HG03135 (cell line): Measurements from ENCODE around the gene MBTPS1.
A peak's percentile ranks its signal among the peaks of the same experiment; 100 is the strongest.

Experiments used
- ATAC-seq: cut with Tn5 transposase; IDR thresholded peaks from one replicate; pipeline ENCODE4 v1.9.1; 2021; ENCODE audit warnings: mild to moderate bottlenecking, moderate library complexity; ENCODE audit not compliant: unreplicated experiment

Gene MBTPS1

DNA sequence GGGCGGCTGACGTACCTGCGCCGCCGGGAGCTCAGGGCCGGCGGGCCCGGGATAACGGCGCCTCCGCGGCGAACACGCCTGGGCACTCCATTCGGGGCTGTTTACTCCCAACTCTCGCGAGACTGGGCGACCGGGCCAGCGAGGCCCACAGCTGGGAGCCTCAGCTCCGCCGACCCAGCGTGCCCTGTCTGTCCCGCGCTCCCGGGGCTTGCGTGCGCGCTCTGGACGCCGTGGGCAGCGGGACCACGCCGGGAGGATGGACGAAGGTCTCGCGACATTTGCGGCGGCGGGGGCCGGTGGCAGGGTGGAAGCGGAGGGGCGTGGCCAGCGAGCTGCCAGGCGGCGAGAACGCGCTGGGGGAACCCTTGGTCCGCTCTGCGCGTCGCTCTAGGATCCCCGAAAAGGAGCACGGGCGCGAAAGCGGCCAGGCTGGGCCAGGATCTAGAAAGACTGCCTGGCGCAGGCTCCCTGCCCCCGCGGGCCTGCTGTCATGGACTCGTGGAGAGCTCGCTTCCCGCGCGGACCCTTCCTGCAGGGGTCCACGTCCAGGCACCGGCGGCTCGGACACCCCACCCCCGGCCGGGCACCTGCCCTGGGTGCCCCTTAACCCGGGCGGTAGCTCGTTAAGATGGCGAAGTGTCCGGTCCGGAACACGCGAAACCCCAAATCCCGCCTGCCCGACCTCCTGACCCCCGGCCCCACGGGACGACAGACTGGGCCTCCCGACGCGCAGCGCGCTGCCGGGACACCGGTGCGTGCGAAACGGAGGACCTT is at the start of gene MBTPS1:
TSS of gene MBTPS1 (minus strand) at position 223 of the 774 bp plus-strand sequence. CDS start 15,159 bp downstream, outside the sequence.
- peak; percentile 88 for ATAC-seq

DNA sequence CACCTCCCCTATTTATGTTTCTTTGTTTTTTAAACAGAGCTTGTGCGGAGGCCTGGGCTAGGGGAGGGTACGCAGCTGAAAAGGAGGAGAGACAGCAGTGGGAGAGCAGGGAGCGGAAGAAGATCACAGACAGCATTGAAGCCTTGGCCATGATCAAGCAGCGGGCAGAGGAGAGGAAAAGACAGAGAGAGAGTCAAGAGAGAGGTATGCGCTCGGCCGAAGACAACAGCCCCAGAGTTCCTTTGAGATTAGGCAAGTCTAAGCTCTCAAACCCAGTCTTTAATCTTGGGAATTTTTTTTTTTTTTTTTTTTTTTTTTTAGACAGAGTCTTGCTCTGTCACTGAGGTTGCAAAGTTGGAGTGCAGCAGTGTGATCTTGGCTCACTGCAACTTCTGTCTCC is 49.0 kb upstream of the MBTPS1 start:
- no peak for ATAC-seq

DNA sequence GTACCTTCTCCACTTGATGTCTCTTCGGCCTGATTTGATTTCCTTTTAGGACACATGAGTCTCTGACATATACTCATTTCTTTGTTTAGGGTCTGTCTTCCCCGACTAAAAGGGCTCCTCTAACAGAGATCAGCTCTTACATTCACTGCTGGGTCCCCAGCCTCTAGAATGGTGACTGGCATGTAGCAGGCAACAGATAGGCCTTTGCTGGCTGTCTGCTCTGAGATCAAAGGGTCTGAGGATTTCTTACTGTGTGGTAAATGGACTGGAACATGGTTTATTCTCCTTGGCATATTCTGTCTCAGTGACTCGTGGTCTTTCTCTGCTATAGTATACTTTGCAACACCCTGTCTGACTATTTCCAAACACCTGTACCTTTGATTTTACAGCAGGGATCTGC is 45.1 kb upstream of the MBTPS1 start:
- ATAC-seq = no peak

DNA sequence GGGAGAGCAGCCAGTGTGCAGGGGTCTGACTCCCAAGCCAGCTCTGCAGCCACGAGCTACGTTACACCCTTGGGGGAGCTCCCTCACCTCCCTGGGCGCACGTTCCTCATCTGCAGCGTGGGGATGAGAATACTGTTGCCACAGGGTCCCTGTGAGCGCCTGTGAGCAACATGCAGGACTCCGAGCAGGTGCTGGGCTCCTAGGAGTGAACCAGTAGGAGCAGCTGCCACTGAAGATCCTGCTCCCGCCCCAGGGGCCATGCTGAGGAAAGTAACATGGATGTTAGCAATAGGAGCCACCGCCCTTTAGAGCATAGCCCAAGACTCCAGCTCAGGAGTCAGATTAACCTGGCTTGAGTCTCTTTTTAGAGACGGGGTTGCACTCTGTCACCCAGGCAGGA is 44.3 kb upstream of the MBTPS1 start:
- no peak for ATAC-seq

DNA sequence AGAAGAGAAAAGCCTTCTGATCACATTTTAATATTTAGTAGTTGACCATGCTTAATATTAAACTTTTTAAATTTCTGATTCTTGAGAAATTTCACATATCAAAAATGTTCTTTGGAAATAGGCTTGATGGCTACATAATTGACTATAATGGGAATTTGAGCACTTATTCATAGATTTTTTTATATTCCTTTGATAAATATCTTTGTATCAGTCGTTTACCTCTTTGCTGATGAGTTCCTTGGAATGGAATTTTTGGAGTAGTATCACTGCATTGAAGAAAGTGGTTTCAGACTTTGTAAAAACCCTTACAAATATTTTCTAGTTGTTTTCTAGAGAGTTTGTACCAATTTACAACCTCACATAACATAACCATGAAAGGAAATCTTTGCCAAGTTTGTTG is 43.1 kb upstream of the MBTPS1 start:
- ATAC-seq = no peak

DNA sequence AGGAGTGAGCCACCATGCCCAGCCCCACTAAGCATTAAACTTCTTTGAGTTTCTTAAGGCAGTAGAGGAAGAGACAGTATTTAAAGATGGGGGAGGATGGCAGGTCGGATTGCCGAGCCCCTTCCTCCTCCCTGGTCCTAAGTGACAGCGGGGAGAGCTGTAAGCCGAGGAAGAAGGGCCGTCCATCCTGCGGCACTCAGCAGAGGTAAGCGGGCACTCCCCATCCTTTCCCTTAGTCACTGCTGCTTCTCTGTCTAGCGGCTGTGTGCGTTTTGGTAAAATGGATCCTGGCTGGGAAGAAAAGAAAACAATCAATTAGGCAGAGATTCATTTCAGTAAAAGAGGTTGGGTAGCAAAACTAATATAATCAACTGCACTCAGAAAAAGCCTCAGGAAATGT is 42.3 kb upstream of the MBTPS1 start:
- ATAC-seq = no peak

DNA sequence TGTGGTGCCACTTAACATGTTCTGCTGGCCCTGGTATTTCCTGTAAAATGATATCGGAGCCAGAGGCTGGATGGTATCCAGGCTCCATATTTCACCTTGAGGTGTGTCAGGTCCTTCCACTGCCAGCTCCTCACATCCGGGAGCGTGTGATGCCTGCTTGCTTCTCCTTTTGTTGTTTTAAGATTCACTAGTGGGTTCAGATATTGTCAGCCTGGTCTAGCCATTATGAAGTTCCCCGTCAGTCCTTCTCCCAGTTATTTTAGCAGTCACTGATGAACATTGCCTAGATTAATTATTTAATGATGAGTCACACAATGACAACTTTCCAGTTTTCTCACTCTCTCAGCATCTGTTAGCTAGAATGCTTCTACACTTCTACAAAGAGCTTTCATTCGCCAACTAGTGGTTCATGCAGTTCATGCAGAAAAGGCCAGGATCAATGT is 39.6 kb upstream of the MBTPS1 start:
- ATAC-seq = no peak

DNA sequence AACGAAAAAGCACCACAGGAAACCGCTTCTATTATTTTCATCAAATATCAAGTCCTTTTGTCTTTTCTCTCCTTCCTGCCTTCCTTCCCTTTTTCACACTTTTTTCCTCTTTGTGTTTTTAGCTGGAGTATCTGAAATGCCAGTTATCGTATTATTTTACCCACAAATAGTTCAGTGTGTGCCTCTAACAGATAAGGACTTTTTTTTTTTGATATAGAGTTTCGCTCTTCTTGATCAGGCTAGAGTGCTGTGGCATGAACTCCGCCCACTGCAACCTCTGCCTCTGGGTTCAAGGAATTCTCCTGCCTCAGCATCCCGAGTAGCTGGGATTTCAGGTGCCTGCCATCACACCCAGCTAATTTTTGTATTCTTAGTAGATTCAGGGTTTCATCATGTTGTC is 39.0 kb upstream of the MBTPS1 start:
- ATAC-seq = no peak

DNA sequence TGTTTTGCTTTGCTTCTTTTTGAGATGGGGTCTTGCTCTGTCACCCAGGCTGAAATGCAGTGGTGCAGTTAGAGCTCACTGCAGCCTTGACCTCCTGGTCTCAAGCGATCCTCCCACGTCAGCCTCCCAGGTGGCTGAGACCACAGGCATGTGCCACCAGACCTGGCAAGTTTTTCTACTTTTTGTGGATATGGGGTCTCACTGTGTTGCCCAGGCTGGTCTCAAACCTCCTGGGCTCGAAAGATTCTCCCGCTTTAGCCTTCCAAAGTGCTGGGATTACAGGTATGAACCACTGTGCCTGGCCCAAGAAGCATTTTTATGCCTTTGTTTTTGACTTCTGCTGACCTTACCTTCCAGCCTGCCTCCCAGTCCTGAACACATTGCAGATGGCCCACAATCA is 38.5 kb upstream of the MBTPS1 start:
- ATAC-seq = no peak

DNA sequence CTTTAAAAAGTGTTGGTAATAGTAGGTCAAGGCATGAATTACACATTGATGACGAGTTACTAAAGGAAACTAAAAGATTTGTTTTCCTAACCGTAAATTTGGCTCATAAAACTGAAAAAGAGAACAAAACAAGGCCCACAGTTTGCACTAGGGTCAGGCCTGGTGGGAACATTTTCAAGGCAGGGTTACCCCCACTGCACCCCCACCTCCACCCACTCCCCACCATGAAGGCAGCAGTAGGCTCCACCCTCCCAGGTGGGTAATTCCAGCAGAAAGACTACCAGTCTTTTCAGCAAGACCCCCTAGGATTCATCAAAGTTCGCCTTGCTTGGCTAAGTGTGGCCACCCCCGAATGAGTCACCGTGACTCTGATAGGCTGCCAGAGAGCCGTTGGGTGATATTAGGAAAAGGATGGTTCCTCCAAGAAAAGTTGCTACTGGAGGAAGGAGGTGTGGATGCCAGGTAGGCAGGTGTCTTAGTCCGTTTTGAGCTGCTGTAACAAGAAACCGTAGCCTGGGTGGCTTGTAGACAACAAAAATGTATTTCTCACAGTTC is 37.0 kb upstream of the MBTPS1 start:
- ATAC-seq = no peak

DNA sequence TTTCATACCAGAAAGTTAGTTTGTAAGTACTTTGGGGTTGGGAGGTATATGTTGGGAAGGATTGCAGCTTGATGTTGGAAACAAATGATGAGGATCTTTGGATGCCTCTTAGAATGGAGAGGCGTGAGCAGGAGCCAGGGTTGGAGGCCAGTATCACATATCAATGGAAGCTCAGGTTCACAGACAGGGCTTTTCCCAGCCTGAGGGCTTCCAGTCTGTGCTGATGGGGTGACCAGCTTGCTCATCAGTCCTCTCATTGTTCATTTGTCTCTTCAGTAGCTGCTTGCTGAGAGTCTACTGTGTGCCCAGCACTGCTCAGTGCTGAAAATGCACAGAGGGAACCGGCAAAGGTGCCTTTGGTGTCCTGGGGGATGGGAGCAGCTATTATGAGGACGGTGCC is 34.2 kb upstream of the MBTPS1 start:
- ATAC-seq = no peak

DNA sequence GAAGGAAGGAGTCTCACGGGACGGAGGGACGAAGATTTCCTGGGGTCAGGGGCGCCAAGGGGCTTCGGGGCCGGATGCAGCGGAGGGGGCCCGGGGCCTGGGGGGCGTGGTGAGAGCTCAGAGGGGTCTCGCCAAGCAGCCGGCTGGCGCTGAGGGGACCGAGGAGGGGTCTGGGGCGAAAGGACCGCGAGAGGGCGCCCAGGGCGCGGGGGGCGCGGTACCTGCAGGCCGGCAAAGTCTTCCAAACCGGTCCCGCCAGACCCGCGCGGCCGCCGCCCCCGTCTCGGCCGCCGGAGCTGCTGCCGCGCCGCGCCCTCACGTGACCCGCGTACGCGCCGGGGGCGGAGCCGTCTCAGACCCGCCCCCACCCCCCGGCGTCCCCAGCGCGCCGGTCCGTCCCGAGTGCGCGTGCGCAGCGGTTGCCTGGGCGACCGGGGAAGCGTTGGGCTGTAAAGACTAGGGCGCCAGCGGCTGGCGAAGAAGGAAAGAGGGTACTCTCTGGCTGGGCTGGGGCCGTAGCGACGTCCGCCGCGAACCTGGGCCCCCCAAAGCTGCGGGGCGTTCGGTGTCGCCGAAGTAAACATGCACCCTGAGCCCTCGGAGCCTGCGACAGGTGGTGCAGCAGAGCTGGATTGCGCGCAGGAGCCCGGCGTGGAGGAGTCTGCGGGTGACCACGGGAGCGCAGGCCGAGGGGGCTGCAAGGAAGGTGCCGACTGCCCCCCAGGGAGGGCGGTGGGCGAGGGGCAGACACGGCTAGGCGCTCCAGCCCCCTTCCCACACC is 28.3 kb upstream of the MBTPS1 start, which contains the start of the genes DNAAF1 and HSDL1:
TSS of gene DNAAF1 (plus strand) at position 450 of the 781 bp plus-strand sequence. CDS start at position 583, 133 bp downstream.
TSS of gene HSDL1 (minus strand) at position 319 of the 781 bp plus-strand sequence. CDS start 13,856 bp downstream, outside the sequence.
- ATAC-seq = peak; percentile 88

DNA sequence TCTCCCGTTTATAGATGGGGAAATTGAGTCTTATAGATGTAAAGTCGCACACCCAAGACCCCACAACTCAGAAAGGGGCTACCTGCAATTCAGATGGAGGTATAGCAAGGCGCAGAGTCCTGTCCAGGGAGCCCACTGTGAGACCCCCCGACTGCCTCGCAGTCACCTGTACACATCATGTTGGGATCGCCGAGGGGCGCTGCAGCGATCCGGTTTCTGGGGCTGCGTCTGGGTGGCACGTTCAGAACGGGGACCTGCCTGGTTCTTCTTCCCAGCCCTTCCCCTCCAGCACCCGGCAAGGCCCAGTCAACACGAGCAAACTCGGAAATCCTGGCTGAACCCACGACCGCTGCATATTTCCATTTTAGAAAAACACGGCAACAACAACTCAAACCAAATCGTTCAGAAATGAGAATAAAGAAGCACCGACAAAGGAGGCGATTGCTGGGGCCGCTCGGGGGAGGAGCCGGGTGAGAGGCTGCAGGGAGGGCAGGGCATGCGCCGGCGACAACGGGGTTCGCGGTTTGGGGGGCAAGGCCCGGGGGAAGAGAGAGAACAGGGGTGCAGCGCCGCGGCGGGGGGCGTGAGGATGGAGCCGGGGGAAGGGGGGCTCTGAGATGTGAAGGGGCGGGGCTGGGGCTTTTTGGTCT is 27.6 kb upstream of the MBTPS1 start:
- ATAC-seq = no peak

DNA sequence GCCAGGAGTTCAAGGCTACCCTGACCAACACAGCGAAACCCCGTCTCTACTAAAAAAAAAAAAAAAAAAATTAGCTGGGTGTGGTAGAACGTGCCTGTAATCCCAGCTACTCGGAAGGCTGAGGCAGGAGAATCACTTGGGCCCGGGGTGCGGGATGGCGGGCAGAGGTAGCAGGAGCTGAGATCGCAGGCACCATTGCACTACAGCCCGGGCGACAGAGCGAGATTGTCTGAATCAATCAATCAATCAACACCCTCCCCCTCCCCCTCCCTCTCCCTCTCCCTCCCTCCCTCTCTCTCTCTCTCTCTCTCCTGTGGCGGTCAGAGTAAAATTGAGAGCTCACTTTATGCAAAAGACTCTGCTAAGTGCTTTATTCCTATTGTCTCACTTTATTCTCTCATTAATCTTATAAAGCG is 27.1 kb upstream of the MBTPS1 start:
- no peak for ATAC-seq

DNA sequence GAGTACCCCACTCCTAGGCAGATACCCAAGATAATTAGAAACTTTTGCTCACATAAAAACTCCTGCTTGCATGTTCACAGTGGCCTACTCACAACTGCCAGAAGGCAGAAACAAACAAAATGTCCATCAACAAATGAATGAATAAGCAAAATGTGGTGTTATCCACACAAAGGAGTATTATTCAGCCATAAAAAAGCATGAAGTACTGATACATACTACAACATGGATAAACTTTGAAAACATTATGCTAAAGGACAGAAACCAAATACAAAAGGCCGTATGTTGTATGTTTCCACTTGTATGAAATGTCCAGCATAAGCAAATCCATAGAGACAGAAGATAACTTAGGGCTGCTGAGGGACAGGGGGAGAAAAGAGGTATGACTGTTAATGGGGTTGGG is 26.3 kb upstream of the MBTPS1 start:
- ATAC-seq = no peak

DNA sequence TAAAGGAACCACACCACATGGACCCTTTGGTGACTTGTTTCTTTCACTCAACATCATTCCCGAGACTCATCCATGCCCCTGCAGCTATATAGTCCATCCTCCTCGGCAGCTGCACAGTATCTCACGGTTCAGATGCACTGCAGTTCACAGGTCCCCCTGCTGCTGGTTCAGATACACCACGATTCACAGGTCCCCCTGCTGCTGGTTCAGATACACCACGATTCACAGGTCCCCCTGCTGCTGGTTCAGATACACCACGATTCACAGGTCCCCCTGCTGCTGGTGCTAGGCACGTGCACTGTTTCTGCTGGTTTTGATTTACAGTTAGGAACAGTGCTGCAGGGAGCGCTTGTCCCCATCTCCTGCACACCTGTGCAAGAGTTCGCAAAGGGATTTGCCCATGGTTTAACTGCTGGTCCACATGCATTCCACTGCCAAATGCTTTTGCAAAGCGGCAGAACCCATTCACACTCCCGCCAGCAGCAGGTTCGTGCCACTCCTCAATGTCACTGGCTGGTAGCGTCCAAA is 24.5 kb upstream of the MBTPS1 start:
- ATAC-seq = no peak

DNA sequence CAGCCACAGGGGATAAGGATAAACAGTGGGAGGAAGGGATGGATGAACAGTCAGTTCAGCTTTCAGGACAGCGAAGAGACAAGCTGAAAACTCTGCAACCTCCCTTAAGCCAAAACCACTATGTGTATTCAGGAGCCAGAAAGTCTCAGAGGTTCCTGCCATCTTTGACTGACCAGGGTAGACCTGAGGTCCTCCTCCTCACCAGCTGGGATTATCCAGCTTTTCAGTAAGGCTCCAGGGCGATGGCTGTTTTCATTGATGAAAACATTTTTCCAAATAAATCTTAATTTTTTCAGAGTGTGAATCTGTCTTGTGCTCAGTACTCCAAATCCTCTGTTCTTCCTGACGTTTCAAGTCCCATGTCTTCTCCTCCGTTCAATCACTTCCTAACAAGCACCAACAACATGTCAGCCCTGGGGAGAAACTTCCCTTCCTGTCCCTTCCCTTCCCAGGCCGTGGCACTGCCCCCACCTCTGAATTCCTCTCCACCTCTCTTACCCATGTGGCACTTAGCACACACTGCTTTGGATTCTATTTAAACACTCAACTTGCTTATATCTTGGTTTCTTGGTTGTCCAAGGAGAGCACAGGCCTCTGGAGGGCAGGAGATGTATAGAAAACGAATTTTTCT is 23.0 kb upstream of the MBTPS1 start:
- ATAC-seq = no peak

DNA sequence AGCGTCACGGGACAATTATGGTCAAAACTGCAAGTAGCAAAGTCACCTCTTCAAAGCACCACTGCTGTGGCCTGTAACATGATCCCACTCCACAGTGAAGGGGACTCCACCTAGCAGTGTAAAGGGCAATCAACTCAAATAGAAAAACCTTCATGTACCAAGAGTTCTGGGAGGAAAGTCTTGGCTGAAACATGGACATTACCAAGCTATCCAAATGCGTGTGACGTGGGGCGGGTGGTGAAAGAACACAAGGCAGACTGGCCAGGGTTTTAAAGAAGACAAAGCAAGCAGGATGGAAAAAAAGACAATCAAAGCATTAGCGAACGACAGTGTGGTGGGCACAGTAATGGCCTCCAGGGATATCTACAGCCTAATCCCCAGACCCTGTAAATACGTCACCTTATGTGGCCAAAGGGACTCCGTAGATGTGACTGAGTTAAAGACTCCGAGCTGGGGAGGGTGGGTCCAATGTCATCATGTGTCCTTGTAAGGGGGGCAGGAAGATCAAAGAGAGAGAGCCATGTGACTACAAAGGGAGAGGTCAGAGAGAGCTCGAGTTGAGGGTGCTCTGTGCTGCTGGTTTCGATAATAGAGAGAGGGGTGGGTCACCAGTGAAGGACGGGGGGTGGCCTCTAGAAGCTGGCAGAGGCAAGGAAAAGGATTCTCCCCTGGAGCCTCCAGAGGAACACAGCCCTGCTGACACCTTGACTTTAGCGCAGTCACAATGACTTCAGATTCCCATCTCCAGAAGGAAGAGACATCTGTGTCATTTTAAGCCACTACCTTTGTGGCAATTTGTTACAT is 22.3 kb upstream of the MBTPS1 start:
- peak; percentile 66 for ATAC-seq

DNA sequence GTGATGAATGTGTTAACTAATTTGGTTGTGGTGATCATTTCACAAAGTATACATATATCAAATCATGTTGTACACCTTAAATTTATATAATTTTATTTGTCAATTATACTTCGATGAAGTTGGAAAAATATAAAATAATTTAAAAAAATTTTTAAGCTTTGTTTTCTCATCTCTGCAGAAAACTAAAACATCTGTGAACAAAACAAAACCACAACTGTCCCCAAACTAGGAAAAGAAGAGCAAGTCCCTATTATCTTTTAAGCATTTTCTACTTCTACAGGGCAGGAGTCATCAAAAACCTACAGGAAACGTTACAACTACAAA is 21.7 kb upstream of the MBTPS1 start:
- ATAC-seq = no peak
